Measurements from ENCODE around the gene HS3ST2. TPM values are rescaled to one million over a fixed set of nuclear protein-coding genes. Genes with fewer than 3 reads are reported as not detected.

The HS3ST2 gene
- total and polyA plus RNA-seq, 3 experiments from 2014 or later: not detected

DNA sequence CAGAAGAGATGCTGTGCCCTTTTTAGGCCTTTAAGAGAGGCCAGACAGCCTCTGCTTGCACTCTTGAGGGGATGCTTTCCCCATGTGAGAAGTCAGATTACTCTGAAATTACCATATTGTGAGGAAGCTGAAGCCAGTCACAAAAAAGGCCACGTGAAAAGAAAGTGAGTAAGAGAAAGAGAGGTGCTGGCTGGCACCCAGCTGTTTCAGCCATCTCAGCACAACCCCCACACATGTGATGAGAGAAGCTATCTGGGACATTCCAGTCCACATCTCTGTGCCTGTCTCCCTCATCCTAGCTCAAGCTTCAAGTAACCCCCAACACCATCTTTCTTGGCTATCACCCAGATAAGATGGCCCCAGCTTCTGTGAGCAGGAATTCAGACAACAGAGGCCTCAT, 131.4 kb downstream of the HS3ST2 start:
- Histone ChIP-seq H3K4me3 (ENCODE audit: low read length) (no peak overlapping the region), H3K36me3 (ENCODE audit: insufficient read depth, low read length) (no peaks in the 10 kb centered on the region), H3K27ac (ENCODE audit: low read depth, low read length) (no peak overlapping the region), H3K27me3 (ENCODE audit: insufficient read depth, low read length, poor library complexity, severe bottlenecking) (no peaks in the 10 kb centered on the region), H3K9me3 (ENCODE audit: low read length) (no peaks in the 10 kb centered on the region), H3K4me1 (ENCODE audit: insufficient read depth, low read length) (no peaks in the 10 kb centered on the region)
- DNase-seq: no peak
- CTCF ChIA-PET: no interaction called here
- POLR2A ChIA-PET: no interaction called here
- H3K27me3 Mint-ChIP-seq: peaks cover 7 to 58% of the 10 kb centered on the region in 2 donors
- H3K9me3 Mint-ChIP-seq: peaks cover 0 to 3% (median 0%) of the 10 kb centered on the region in 5 donors
- no peak overlapping the region for H3K27ac Mint-ChIP-seq
- H3K36me3 Mint-ChIP-seq: peaks cover 0 to 2% (median 0%) of the 10 kb centered on the region in 3 donors
- peaks cover 3 to 11% (median 7%) of the 10 kb centered on the region in 3 donors for H3K4me1 Mint-ChIP-seq
- no peak overlapping the region for H3K4me3 Mint-ChIP-seq

DNA sequence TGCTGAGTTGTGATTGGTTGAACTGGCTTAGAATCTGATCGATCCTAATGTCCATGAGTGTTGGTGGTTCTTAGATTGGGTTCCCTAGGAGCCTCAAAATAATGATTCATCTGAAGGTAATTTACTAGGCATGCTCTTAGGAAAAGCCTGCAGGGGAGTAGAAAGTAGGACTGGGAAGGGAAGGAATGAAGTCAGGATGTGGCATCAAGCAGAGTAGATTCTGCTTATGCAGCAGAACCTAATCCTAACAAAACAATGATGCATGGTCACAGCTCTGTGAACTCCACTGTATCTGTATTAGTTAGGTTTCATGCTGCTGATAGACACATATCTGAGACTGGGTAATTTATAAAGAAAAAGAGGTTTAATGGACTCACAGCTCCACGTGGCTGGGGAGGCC, 132.5 kb downstream of the HS3ST2 start:
- Mint-ChIP-seq H3K4me1 (peaks cover 3 to 11% (median 7%) of the 10 kb centered on the region in 3 donors), H3K4me3 (no peak overlapping the region), H3K9me3 (peaks cover 0 to 3% (median 0%) of the 10 kb centered on the region in 5 donors), H3K27me3 (peaks cover 7 to 65% of the 10 kb centered on the region in 2 donors), H3K27ac (no peak overlapping the region), H3K36me3 (peaks cover 0 to 2% (median 0%) of the 10 kb centered on the region in 3 donors)
- ChIA-PET CTCF (no interaction called here), POLR2A (no interaction called here)
- Histone ChIP-seq H3K9me3 (ENCODE audit: low read length) (no peaks in the 10 kb centered on the region), H3K27me3 (ENCODE audit: insufficient read depth, low read length, poor library complexity, severe bottlenecking) (no peaks in the 10 kb centered on the region), H3K27ac (ENCODE audit: low read depth, low read length) (no peak overlapping the region), H3K4me3 (ENCODE audit: low read length) (no peak overlapping the region), H3K36me3 (ENCODE audit: insufficient read depth, low read length) (no peaks in the 10 kb centered on the region), H3K4me1 (ENCODE audit: insufficient read depth, low read length) (no peaks in the 10 kb centered on the region)
- DNase-seq: no peak

- CTCF ChIA-PET: no interaction called here
- Histone ChIP-seq H3K9me3 (ENCODE audit: low read length) (no peaks in the 10 kb centered on the region), H3K27ac (ENCODE audit: low read depth, low read length) (no peak overlapping the region), H3K36me3 (ENCODE audit: insufficient read depth, low read length) (no peaks in the 10 kb centered on the region), H3K27me3 (ENCODE audit: insufficient read depth, low read length, poor library complexity, severe bottlenecking) (no peaks in the 10 kb centered on the region), H3K4me1 (ENCODE audit: insufficient read depth, low read length) (no peaks in the 10 kb centered on the region), H3K4me3 (ENCODE audit: low read length) (no peak overlapping the region)
- DNase-seq: no peak
- Mint-ChIP-seq H3K27ac (no peak overlapping the region), H3K4me1 (peaks cover 3 to 11% (median 7%) of the 10 kb centered on the region in 3 donors), H3K4me3 (no peak overlapping the region), H3K36me3 (peaks cover 0 to 2% (median 0%) of the 10 kb centered on the region in 3 donors), H3K27me3 (peaks cover 7 to 61% of the 10 kb centered on the region in 2 donors), H3K9me3 (peaks cover 0 to 3% (median 0%) of the 10 kb centered on the region in 5 donors)
- POLR2A ChIA-PET: no interaction called here
Observed at GRCh38 chr16:22948058-22948602, 134.2 kb downstream of the HS3ST2 start.

GRCh38 chr16:22948603-22949368, 134.8 kb downstream of the HS3ST2 start:
- Mint-ChIP-seq H3K4me1 (peaks cover 3 to 11% (median 7%) of the 10 kb centered on the region in 3 donors), H3K27me3 (peaks cover 4 to 59% of the 10 kb centered on the region in 2 donors), H3K27ac (no peak overlapping the region), H3K4me3 (no peak overlapping the region), H3K9me3 (peaks cover 0 to 3% (median 0%) of the 10 kb centered on the region in 5 donors), H3K36me3 (peaks cover 0 to 2% (median 0%) of the 10 kb centered on the region in 3 donors)
- CTCF ChIA-PET: no interaction called here
- Histone ChIP-seq H3K9me3 (ENCODE audit: low read length) (no peaks in the 10 kb centered on the region), H3K4me3 (ENCODE audit: low read length) (no peak overlapping the region), H3K36me3 (ENCODE audit: insufficient read depth, low read length) (no peaks in the 10 kb centered on the region), H3K27ac (ENCODE audit: low read depth, low read length) (no peak overlapping the region), H3K4me1 (ENCODE audit: insufficient read depth, low read length) (no peaks in the 10 kb centered on the region), H3K27me3 (ENCODE audit: insufficient read depth, low read length, poor library complexity, severe bottlenecking) (no peaks in the 10 kb centered on the region)
- DNase-seq: peak in 2 of 5 donors; percentile 3 to 9
- POLR2A ChIA-PET: no interaction called here

DNA sequence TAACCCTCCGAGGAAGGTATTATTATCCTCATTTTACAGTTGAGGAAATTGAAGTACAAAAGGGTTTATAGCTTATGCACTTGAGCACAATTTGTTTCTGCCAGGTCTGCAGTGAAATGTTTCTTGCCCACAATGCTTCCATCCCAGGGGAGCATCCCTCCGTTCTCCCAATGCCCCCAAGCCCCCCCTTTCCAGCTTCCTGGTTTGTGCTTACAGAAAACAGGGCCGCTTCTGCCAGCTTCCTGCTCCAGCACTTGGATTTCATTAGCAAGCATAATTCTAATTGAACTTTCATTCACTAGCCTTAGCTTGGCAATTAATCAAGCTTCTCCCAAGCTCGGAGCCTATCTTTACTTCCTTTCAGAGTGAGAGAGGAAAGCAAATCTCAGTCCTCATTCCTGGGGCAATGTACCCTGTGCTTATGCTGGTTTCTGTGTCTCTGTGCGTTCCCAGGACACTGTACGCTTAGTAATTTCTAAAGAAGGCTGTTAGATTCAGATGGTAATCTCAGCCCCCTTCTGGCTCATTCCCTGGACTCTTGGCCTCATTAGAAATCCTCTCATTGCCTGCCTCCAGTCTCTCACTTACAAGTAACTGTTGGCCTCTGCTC, 141.6 kb downstream of the HS3ST2 start:
- Histone ChIP-seq H3K4me3 (ENCODE audit: low read length) (no peak overlapping the region), H3K4me1 (ENCODE audit: insufficient read depth, low read length) (no peaks in the 10 kb centered on the region), H3K27me3 (ENCODE audit: insufficient read depth, low read length, poor library complexity, severe bottlenecking) (no peaks in the 10 kb centered on the region), H3K9me3 (ENCODE audit: low read length) (no peaks in the 10 kb centered on the region), H3K36me3 (ENCODE audit: insufficient read depth, low read length) (no peaks in the 10 kb centered on the region), H3K27ac (ENCODE audit: low read depth, low read length) (no peak overlapping the region)
- POLR2A ChIA-PET: no interaction called here
- no peak overlapping the region for H3K4me3 Mint-ChIP-seq
- DNase-seq: no peak
- no peaks in the 10 kb centered on the region for H3K36me3 Mint-ChIP-seq
- CTCF ChIA-PET: no interaction called here
- peaks cover 4 to 46% of the 10 kb centered on the region in 2 donors for H3K27me3 Mint-ChIP-seq
- no peaks in the 10 kb centered on the region for H3K9me3 Mint-ChIP-seq
- no peaks in the 10 kb centered on the region for H3K4me1 Mint-ChIP-seq
- H3K27ac Mint-ChIP-seq: peak overlapping the region in 1 of 8 donors; percentile 4

- H3K27me3 ChIP-seq (ENCODE audit: insufficient read depth, low read length, poor library complexity, severe bottlenecking): peaks cover 6% of the 10 kb centered on the region
- no peak overlapping the region for H3K27ac ChIP-seq (ENCODE audit: low read depth, low read length)
- no peak for DNase-seq
- H3K36me3 ChIP-seq (ENCODE audit: insufficient read depth, low read length): no peaks in the 10 kb centered on the region
- no peaks in the 10 kb centered on the region for H3K9me3 ChIP-seq (ENCODE audit: low read length)
- peaks cover 0 to 7% (median 2%) of the 10 kb centered on the region in 5 donors for H3K9me3 Mint-ChIP-seq
- H3K27ac Mint-ChIP-seq: no peak overlapping the region
- no peak overlapping the region for H3K4me3 ChIP-seq (ENCODE audit: low read length)
- no peaks in the 10 kb centered on the region for H3K4me1 Mint-ChIP-seq
- CTCF ChIA-PET: no interaction called here
- H3K27me3 Mint-ChIP-seq: peaks cover 19 to 63% of the 10 kb centered on the region in 2 donors
- no peak overlapping the region for H3K4me3 Mint-ChIP-seq
- H3K36me3 Mint-ChIP-seq: no peaks in the 10 kb centered on the region
- POLR2A ChIA-PET: no interaction called here
- no peaks in the 10 kb centered on the region for H3K4me1 ChIP-seq (ENCODE audit: insufficient read depth, low read length)
Observed at GRCh38 chr16:22961206-22961605, 147.2 kb downstream of the HS3ST2 start.

DNA sequence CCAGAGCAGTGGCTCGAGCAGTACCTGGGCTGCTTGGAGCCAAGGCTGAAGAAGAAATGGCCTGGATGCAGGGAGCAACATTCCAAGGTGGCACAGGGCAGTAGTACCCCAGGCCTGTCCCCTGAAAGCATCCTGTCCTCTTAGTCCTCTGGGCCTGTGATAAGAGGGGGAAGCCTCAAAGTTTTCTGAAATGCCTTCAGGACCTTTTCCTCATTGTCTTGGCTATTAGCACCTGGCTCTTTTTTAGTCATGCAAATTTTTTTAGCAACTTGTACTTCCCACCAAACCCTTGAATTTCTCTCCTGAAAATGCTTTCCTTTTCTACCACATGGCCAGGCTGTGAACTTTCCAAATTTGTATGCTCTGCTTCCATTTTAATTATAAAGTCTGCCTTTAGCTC, 148.9 kb downstream of the HS3ST2 start:
- ChIA-PET CTCF (no interaction called here), POLR2A (no interaction called here)
- Histone ChIP-seq H3K27me3 (ENCODE audit: insufficient read depth, low read length, poor library complexity, severe bottlenecking) (peaks cover 6% of the 10 kb centered on the region), H3K27ac (ENCODE audit: low read depth, low read length) (no peak overlapping the region), H3K36me3 (ENCODE audit: insufficient read depth, low read length) (no peaks in the 10 kb centered on the region), H3K9me3 (ENCODE audit: low read length) (no peaks in the 10 kb centered on the region), H3K4me1 (ENCODE audit: insufficient read depth, low read length) (no peaks in the 10 kb centered on the region), H3K4me3 (ENCODE audit: low read length) (no peak overlapping the region)
- no peak overlapping the region for H3K4me3 Mint-ChIP-seq
- H3K27ac Mint-ChIP-seq: no peak overlapping the region
- H3K27me3 Mint-ChIP-seq: peaks cover 19 to 59% of the 10 kb centered on the region in 2 donors
- peaks cover 0 to 7% (median 2%) of the 10 kb centered on the region in 5 donors for H3K9me3 Mint-ChIP-seq
- H3K36me3 Mint-ChIP-seq: no peaks in the 10 kb centered on the region
- H3K4me1 Mint-ChIP-seq: no peaks in the 10 kb centered on the region
- DNase-seq: no peak

Data from CD8-positive, alpha-beta memory T cell (primary cell).